Ishikawa (cell line): ENCODE data around the gene MYRFL.

Experiments used
- CEBPB ChIP-seq: IDR thresholded peaks from 2 replicates; pipeline ENCODE4 v1.6.1; 2012
- CREB1 ChIP-seq: IDR thresholded peaks from 2 replicates; pipeline ENCODE4 v1.6.1; 2012; ENCODE audit warnings: low read depth
- EGR1 ChIP-seq: IDR thresholded peaks from 2 replicates; pipeline ENCODE4 v1.6.1; 2012
- EP300 ChIP-seq: IDR thresholded peaks from 2 replicates; pipeline ENCODE4 v1.6.1; 2012; ENCODE audit warnings: borderline replicate concordance
- FOXM1 ChIP-seq: IDR thresholded peaks from 2 replicates; pipeline ENCODE4 v1.6.1; 2012; ENCODE audit warnings: low read depth, borderline replicate concordance
- NFIC ChIP-seq: IDR thresholded peaks from 2 replicates; pipeline ENCODE4 v1.6.1; 2012
- RAD21 ChIP-seq: IDR thresholded peaks from 2 replicates; pipeline ENCODE4 v1.6.1; 2012; ENCODE audit warnings: low read depth
- REST ChIP-seq: IDR thresholded peaks from 2 replicates; pipeline ENCODE4 v1.6.1; 2012; ENCODE audit warnings: low read depth, mild to moderate bottlenecking
- TAF1 ChIP-seq: IDR thresholded peaks from 2 replicates; pipeline ENCODE4 v1.6.1; 2012; ENCODE audit warnings: low read depth, mild to moderate bottlenecking
- TCF12 ChIP-seq: IDR thresholded peaks from 2 replicates; pipeline ENCODE4 v1.6.1; 2012; ENCODE audit warnings: low read depth
- TEAD4 ChIP-seq: IDR thresholded peaks from 2 replicates; pipeline ENCODE4 v1.6.1; 2012
- USF1 ChIP-seq: IDR thresholded peaks from 2 replicates; pipeline ENCODE4 v1.6.1; 2012
- YY1 ChIP-seq: IDR thresholded peaks from 2 replicates; pipeline ENCODE4 v1.6.1; 2012; ENCODE audit warnings: low read depth
- ZBTB7A ChIP-seq: IDR thresholded peaks from 2 replicates; pipeline ENCODE4 v1.6.1; 2012; ENCODE audit warnings: low read depth
- TF ChIP-seq, protein P1 (sequence below): IDR thresholded peaks from 2 replicates; pipeline ENCODE4 v1.6.1; 2012

Gene MYRFL

GRCh38 chr12:69828897-69829296 lies 3.9 kb downstream of the MYRFL start:
- TF ChIP-seq TEAD4: no peak
- no peak for TF ChIP-seq CEBPB
- TF ChIP-seq, protein P1, sequence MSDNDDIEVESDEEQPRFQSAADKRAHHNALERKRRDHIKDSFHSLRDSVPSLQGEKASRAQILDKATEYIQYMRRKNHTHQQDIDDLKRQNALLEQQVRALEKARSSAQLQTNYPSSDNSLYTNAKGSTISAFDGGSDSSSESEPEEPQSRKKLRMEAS: no peak

- TF ChIP-seq ZBTB7A (no peak), EGR1 (no peak), RAD21 (no peak), CREB1 (no peak), TAF1 (no peak), YY1 (no peak), EP300 (no peak)
- TF ChIP-seq, protein P1: no peak
Measured at GRCh38 chr12:69833696-69834095, 8.7 kb downstream of the MYRFL start.

DNA sequence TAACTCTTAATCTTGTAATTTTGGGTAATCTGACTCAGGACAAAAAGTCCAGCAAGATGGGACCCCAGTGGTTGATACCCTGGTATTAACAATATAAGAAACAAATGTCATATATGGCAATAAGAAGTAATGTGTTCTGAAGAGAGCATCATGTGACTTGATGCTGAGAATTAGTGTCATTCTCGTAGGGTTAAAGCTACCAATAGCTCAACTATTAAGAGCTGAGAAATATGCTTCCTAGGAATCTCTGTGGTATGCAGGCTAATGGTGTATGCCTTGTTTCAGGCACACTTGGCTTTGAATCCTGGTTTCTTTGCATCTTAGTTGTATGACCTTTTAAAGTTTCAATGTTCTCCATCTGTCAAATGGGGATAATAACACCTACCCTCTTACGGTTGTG lies 9.1 kb downstream of the MYRFL start:
- TF ChIP-seq TEAD4 (no peak), EP300 (no peak), YY1 (no peak), RAD21 (no peak), CEBPB (no peak), USF1 (no peak), TAF1 (no peak), NFIC (no peak), FOXM1 (no peak), ZBTB7A (no peak), REST (no peak), CREB1 (no peak)
- TF ChIP-seq, protein P1: no peak

DNA sequence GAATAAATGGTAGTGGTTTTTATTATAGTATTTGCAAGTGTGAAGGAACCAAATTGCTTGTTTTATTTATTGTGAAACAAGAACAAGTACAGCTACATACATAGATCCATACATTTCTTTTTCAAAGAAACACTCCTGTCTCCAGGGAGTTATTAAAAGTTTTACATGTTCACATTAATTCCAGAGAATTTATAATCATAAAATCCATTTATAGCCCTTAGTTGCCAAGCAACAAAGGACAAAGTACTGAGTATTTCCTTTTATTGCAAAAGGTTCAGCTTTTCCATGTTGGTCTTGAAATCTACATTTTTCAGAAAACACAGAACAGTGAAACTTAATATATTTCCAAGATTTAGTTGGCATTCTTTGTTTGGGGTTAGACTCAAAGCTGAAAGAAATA lies 9.5 kb downstream of the MYRFL start:
- TF ChIP-seq CEBPB: no peak
- no peak for TF ChIP-seq TCF12
- no peak for TF ChIP-seq USF1
- TF ChIP-seq FOXM1: no peak

GRCh38 chr12:69835081-69835480 lies 10.1 kb downstream of the MYRFL start:
- TF ChIP-seq TAF1 (no peak), EP300 (no peak), TCF12 (no peak), TEAD4 (no peak), YY1 (no peak), CREB1 (no peak), USF1 (no peak), ZBTB7A (no peak), REST (no peak), NFIC (no peak), RAD21 (no peak), FOXM1 (no peak), EGR1 (no peak), CEBPB (no peak)
- TF ChIP-seq, protein P1: no peak

DNA sequence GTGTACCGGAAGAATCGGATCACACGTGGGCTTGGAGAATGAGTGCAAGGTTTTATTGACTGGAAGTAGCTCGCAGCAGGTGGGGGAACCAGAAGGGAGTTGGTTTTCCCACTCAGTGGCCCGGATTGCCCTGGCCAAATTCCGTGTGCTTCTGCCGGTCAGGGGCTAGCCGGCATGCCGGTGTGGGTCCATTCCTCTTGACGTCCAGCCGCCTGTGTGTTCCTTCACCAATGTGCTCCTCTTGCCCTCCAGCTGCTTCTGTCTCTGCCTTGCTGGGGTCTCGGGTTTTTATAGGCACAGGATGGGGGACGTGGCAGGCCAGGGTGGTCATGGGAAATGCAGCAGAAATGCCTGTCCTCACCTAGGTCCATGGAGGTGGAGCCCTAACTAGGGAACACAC lies 11.0 kb downstream of the MYRFL start:
- TF ChIP-seq CEBPB (no peak), TCF12 (no peak), TAF1 (no peak), ZBTB7A (no peak), RAD21 (no peak), EP300 (no peak), FOXM1 (no peak), TEAD4 (no peak), NFIC (no peak), CREB1 (no peak)
- TF ChIP-seq, protein P1: no peak
